Activated CD4-positive, CD25-positive, alpha-beta regulatory T cell (primary cell): ENCODE measurements around the gene SRP54.
"Not testable (repeated sequence)": the region's sequence is repeated elsewhere in the genome, so short reads cannot be mapped to it uniquely, and the experiment has no call there.

Experiments
- DNase-seq, 4 experiments: peaks; one replicate each; lab custom pipeline; 2025; lab: John Stamatoyannopoulos, UW

SRP54 gene

DNA sequence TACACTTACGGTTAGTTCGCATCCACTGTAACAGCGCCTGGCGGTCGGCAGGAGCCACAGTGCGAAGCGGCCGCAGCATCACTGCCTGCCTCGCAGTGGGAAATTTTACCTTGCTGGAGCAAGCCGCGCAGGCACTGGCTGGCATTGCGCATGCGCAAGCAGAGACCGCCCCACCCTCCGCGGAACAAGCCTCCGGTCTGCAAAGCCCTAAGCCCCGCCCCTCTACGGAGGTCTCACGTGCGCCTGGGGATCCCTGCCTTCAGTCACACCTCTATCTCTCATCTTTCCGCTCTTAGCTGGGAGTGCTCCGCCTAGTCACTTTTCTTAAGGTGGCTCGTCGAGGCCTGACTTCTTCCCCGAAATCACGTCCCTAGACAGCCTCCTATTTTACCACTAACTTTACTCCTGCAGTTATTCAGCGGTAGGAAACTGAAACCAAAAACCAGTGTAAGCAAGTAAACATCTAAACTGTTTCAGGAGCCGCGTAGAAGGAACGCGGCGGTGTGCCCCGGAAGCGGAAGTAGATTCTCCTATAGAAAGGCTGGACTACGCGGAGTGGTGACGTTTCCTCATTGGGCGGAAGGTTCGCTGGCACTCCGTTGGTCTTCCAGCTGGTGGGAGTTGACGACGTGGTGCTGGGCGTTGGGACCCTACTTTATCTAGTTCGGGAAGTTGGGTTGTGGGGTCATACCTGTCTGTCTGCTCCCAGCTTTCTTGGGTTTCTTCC, at the start of gene SRP54:
Gene SRP54 (plus strand): TSS at position 572 of the 727 bp plus-strand sequence. CDS start 13,718 bp downstream, outside the sequence.
- peak; percentile 98 to 99 (median 98) for DNase-seq

DNA sequence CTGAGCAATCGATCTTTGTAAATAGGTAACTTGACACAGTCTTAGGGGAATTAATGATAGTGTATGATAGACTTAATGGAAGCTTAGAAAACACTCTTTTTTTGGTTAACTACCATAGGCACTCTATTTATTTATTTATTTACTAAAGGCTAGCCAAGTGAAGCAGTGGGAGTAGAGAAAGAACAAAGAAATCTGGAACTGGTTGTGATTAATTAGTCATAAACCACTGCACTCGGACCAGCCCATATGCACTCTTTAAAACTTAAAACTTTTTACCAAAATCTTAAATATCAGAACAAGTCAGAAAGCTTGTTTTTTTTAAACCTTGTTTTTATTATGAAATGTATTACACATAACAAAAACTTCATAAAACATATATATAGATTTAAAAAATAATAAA, 49.5 kb upstream of the SRP54 start:
- DNase-seq, result no peak

DNA sequence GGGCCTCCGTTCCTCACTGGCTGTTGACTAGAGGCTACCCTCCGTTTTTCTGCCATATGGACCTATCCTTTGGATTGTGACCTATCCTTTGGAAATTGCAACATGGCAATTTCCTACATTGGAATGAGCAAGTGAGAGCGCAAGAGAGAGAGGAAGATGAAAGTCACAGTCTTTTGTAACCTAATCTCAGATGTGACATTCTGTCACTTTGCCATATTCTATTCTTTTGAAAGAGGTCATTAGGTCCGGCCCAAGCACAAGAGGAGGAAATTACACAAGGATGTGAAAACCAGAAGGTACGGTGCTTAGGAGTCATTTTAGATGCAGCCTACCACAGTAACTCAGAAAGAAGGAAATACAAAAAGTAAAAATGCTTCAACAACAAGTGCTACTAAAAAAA, 47.3 kb upstream of the SRP54 start:
- DNase-seq, result no peak

DNA sequence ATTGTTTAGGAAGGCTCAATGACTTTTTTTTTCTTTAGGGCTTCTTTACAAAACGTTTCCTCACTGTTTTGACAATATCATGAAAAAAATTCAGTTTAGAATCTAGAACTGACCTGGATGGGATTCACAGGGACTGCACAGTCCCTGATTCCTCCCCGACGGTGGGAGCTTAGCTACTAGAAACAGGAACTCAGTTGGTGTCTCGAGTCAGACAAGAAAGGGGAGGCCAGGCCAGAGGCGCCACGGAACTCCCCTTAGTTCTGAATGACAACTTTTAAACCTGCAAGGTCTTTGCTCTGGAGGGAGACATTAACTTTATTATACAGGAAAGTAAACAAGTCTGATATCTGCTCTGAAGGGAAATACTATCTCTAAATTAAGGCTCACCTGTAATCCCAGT, 45.4 kb upstream of the SRP54 start:
- DNase-seq, result no peak

DNA sequence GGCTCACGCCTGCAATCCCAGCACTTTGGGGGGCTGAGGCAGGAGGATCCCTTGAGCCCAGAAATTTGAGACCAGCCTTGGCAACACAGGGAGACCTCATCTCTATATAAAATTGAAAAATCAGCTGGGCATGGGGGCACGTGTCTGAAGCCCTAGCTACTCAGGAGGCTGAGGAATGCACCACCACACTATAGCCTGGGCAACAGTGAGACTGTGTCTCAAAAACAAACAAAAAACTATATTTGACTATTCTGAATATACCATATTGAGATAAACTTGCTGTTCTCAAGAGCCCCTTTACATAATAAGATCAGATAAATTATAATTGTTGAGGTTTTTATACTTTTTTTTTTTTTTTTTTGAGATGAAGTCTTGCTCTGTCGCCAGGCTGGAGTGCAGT, 44.9 kb upstream of the SRP54 start:
- no peak for DNase-seq

DNA sequence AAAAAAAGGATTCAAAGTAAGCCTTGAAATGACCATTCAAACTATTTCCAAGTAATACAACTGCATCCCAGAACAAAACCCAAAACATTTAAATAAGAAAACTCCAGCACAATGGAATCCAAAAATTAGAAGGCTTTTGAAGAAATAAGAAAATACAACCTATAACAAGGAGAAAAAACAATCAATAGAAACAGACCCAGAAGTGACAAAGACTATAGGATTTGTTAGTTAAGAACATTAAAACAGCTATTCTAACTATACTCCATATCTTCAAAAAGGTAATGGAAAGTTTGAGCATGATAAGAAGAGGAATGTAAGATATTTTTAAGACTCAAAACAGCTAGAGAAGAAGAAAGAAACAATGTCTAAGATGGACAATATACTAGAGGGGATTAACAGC, 39.3 kb upstream of the SRP54 start:
- no peak for DNase-seq

DNA sequence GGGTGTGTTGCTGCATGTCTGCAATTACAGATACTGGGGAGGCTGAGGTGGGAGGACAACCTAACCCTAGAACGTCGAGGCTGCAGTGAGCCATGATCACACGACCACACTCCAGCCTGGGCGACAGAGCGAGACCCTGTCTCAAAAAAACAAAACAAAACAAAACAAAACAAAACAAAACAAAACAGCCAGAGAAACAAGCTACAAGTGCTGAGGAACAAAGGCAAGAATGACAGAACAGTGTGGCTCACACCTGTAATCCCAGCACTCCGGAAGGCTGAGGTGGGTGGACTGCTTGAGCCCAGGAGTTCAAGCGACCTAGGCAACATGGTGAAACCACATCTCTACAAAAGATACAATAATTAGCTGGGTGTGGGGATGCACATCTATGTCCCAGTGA, 38.0 kb upstream of the SRP54 start:
- DNase-seq, result no peak

DNA sequence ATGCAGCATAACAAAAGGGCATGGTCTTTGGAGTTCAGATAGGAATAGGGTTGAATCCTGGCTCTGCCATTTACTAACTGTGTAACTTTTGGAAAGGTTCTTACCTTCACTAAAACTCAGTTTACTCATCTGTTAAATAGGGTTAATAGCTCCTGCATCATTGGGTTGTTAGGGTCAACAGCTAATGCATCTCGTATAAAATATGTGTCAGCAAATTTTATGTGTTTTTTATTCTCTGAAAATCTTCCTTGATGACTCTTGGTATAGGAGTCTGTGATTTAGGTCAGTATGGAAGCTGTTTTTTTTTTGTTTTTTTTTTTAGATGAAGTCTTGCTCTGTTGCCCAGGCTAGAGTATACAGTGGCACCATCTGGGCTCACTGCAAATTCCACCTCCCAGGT, 36.1 kb upstream of the SRP54 start:
- no peak for DNase-seq

DNA sequence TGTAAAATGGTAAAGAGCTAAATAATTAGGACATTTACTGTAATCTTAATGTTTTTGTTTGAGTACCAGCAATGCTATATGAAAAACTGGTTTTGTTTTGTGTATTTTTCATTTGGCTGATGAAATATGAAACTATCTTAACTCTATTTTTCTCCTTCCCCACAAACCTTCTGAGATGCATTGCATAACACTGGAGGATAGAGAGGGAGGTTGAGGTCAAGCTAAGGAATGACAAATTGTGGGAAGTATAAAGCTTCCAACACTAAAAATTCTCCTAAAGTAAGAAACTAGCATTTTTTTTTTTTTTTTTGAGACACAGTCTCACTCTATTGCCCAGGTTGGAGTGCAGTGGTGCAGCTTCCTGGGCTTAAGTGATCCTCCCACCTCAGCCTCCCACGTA, 31.5 kb upstream of the SRP54 start:
- no peak for DNase-seq

DNA sequence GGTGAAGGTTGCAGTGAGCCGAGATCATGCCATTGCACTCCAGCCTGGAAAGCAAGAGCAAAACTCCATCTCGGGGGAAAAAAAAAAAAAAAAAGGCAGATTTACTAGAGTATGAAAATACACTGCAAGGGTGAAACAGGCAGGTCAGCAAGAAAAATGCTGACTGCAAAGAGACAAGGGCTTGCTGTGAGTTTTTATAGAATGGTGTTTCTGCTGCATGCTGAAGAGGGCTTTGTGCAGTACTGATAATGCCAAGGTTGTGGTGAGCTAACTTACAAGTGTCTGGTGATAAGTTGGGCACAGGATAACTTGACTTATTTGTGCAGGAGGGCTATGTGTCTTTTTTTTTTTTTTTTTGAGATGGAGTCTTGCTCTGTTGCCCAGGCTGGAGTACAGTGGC, 25.9 kb upstream of the SRP54 start:
- DNase-seq, result no peak

DNA sequence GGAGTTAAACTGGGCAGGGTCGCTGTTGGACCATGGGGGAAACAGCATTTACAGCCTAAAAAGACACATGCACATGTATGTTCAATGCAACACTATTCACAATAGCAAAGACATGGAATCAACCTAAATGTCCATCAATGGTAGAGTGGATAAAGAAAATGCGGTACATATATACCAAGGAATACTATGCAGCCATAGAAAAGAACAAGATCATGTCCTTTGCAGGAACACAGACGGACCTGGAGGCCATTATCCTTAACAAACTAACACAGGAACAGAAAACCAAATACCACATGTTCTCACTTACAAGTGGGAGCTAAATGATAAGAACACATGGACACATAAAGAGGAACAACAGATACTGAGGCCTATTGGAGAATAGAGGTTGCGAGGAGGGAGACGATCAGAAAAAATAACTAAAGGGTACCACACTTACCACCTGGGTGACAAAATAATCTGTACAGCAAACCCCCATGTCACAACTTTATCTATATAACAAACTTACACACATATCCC, 25.0 kb upstream of the SRP54 start:
- DNase-seq, result no peak

DNA sequence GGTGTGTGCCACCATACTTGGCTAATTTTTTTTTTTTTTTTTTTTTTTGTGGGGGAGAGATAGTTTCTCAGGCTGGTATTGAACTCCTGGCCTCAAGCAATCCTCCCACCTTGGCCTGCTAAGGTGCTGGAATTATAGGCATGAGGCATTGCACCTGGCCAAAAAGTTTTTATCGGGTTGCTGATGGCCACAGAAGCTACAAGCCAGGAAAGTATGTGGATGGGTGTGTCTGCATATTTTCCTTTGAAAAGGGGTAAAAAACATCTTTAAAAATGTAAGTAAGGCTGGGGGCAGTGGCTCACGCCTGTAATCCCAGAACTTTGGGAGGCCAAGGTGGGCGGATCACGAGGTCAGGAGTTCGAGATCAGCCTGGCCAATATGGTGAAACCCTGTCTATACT, 20.7 kb upstream of the SRP54 start:
- DNase-seq, result not testable (repeated sequence)

DNA sequence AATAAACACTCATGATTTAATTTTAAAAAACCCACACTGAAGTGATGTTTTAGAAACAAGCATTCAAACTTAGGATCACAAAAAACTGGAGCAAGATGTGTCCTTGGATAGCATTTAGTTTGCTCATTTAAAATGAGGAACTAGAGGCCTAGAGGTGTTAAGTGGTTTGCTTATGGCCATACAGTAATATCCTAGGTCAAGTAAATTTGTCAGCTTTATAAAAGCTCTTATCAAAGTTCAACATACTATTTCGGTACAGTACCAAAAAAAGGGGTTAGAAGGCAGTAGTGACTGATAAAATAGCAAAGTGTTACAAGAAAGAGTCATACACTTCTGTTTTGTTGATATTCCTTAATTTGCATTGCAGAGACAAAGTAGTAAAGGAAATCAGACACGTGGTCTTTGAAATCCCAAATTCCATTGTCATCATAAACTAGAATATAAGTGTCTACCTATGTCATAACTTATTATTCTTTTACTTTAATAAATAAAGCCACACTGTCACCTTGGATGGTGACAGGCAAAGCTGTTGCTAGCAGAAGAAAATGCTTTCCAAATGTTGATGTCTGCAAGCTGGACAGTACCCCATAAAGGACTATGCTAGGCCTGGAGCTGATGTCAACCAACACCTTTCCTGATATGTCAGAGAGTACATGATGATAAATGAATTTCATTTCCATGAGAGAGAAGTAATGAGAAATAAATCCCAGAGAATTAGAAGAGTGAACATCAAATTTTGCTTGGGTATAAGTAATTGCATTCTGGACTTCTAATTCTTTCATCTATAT, 17.6 kb upstream of the SRP54 start:
- DNase-seq, result no peak

DNA sequence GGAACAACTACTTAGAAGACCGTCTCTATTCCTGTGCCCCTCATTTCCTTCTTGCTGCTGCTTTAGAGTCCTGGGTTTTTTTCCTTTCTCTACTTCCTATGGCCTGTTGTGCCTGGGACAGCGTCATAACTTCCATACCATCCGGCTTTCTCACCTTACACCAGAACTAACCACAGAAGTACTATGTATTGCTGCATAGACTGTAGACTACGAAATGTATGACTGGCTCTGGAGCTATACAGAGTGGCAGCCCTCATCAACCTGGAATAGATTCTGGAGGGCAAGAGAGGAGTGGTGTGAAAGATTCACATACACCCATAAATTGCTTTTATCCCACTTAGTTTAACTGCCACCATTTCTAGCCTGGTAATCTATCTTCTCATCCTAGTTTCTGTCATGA, 16.9 kb upstream of the SRP54 start:
- DNase-seq, result no peak

DNA sequence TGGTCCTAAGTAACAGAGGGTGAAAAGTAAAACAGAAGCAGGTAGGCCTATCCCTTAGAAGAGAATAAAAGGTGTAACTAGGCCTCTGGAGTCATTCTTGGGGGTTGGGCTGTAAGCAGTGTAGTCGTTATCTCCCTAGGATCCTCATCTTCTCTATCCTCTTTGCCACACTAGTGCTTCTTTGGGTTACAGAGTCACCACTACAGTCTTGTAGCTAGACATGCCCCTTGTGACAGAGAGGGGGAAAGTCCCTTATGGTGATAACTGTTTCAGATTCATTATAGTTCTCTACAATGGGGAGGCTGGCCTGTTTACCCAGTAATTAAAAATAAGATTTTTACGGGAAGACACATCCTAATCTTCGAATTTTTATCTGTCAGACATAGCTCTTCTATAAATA, 16.4 kb upstream of the SRP54 start:
- no peak for DNase-seq

DNA sequence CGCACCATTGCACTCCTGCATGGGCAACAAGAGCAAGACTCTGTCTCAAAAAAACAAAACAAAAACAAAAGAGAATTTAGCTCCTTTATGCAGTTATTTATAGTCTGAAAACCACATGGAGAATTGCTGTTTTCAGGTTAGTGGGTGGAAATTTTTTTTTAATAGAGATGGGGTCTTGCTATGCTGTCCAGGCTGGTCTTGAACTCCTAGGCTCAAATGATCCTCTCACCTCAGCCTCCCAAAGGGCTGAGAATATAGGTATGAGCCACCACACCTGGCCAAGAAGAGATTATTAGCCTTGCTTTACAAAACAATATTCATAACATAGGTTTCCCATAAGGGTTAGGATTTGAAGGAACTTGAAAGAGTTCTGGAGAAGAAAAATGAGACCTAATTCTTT, 12.1 kb upstream of the SRP54 start:
- DNase-seq, result no peak

DNA sequence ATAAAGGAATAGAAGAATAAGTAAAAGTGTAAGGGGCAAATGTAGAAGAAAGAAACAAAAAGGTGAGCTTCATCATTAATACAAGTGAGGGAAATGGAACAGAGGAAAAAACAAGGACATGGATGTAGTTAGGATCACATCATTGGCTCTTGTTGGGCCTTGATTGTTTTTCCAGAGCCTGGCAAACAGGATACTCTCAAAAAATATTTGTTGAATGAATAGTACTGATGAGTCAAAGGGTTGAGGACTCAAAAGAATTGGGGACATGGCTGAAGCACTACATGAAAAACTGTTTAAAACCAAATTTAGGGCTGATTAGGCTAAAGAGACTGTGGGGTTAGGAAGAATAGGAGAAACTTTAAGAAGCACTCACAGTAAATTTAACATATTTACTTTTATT, 11.4 kb upstream of the SRP54 start:
- DNase-seq, result no peak

DNA sequence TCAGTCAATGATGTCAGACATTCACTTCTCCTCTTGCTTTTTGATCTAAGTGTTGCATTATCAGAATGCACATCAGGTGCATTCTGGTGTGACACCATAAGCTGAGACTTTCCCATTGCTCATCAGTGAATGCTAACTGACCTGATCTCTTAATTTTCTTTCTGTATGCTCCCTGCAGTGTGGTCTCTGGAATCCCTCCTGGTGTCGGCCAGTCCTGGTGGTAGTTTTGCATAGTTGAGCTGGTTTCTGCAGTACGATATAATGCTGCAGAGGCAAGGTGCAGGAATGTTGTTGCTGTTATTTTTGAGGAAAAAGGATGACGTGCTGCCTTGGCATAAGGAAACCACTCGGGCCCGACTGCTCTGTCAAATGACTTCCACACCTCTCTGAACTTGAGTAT, 11.0 kb upstream of the SRP54 start:
- DNase-seq, result no peak

DNA sequence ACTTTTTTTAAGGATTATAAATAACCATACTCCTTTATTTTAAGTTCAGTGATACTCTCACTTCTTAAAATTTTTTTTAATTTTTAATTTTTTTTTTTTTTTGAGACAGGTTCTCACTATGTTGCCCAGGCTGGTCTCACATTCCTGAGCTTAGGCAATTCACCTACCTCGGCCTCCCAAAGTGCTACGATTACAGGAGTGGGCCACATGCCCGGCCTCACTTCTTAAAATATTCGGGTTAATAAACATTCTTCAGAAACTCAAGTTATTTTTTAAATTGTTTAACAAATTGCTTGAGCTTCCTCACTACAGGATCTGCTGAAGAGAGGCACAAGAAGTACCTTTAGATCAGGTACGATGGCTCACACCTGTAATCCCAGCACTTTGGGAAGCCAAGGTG, 4.3 kb upstream of the SRP54 start:
- no peak for DNase-seq

DNA sequence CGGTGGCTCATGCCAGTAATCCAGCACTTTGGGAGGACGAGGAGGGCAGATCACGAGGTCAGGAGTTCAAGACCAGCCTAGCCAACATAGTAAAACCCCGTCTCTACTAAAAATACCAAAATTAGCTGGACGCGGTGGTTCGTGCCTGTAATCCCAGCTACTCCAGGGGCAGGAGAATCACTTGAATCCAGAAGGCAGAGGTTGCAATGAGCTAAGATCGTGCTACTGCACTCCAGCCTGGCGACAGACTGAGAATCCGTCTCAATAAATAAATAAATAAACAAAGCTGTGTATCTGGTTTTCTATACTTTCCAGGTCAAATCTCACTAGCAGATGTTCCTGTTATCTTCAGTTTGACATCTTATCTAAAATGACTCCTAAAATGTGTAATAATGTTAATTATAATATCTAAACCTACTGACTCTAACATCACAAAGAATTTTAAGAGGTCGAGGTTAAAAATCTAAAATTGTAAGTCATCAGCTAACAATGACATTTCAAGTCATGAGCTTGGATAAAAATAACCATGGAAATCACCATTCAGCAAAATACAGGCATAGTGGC, 2.4 kb upstream of the SRP54 start:
- no peak for DNase-seq

DNA sequence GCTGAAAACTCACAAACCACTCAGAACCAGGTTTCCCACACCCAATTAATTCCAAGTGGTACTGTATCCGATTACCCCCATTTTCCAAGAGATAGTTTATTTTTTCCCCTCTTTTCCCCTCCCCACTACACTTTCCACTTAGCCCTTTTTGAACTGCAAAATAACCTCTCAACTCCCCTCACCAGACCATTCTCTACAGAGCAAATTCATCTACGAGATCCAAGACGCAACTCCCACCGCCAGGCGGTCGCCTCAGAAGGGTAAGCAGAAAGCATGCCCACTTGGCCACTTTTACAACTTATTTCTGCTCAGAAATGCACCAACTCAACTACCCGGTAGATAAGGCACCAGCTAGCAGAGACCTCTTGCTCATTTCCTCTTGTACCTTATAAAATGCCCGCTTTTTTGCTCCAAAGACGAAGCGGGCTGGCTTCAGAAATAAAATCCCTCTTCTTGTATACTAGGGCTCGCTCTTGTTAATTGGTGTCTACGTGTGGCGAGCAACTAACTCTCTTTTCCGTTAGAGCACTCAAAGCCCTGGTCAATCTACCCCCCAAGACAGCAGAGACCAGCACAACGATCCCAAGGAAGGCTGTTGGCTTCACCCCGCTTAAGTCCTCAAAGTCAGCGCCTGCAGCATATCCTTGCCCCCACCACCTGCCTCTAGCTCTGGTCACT, 910 bp upstream of the SRP54 start:
- peak in 2 of 4 experiments; percentile 3 to 5 for DNase-seq

DNA sequence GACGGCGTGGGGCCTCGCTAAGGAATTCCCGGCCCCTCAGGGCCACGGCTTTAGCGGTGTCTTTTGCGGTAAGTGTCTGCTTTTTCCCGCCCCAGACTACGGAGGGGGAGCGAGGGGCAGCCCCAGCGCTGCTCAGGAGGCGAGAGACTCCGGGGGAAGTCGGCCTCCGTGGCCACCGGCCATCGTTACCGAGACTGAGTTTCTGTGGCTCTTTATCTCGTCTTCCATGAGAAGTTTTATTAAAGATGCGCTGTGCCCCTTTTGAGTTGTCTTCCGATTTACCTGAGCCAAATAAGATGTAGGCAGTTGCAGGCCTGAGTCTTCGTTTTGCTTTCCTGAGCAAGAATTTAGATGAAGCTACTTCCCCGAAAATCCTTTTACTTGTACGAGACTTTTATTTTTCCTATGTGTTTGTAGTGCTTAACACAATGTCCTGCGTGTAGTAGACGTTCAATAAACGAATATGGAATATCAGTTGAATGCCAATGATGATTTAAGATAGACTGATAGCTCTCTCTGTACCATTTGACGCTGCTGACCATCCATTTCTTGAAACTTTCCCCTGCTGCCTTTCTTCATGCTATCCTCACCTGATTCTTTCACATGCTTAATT, 462 bp downstream of the SRP54 start:
- DNase-seq, result no peak
